ENCODE measurements around the gene GREM2. TPM values are rescaled to one million over a fixed set of nuclear protein-coding genes. Genes with fewer than 3 reads are reported as not detected.

The GREM2 gene
- total and polyA plus RNA-seq, 10 of the 15 experiments (the other 5 are each of a cell fraction or from before 2014, with no cell fraction given): not detected

DNA sequence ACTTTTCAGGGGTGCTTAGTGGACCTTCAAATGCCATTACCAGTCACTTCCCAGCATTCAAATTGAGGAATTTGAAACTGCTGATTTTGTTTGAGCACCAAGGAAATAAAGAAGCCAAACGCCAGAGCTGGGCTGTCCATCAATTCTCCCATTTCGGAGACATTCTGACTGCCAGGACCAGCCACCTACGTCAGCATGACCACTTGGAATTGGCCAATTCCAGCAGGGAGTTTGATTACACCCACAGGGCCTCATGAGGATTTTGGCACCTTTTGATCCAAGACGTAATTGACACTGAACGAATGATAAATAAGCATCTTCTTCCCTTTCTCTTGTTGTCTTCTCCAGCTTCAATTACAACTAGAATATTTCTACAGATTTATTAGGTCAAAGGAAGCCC is 40.2 kb downstream of the GREM2 start:
- no TSS peak for BruUV-seq (replicated peaks)
- in situ Hi-C loops (cut with MboI) (no loop called here), intact Hi-C loops (cut with micrococcal nuclease; ENCODE audit: unreplicated experiment) (no loop called here)
- WGBS (ENCODE audit: insufficient coverage, insufficient replicate concordance, low lambda C conversion rate, missing lambda C conversion rate): 55% methylated on average over 5 of the region's 5 CpGs
- ChIA-PET CTCF (interaction anchor here (1.3 kb wide), 1 partner anchor 10 kb away, joined by 4 read pairs; no protein-coding TSS in a partner anchor), SMC1A (ENCODE audit: uncharacterized antibody, unreplicated experiment) (interaction anchor here (0.7 kb wide), 1 partner anchor 117 kb away, joined by 3 read pairs; no protein-coding TSS in a partner anchor), RAD21 (ENCODE audit: unreplicated experiment) (no interaction called here), POLR2A (interaction anchor here (1.4 kb wide), 1 partner anchor 107 kb away, joined by 3 read pairs; no protein-coding TSS in a partner anchor)
- ATAC-seq: no peak
- Histone ChIP-seq H3K27ac (ENCODE audit: control insufficient read depth, insufficient read depth) (no peak overlapping the region), H3K4me3 (no peak overlapping the region), H2AFZ (ENCODE audit: control insufficient read depth, low read depth, low read length) (no peak overlapping the region), H3K4me1 (ENCODE audit: control insufficient read depth, insufficient read depth, low read length) (no peaks in the 10 kb centered on the region), H3K36me3 (ENCODE audit: control insufficient read depth in 2 of 2, insufficient read depth in 2 of 2, low read length in 1 of 2) (no peaks in the 10 kb centered on the region), H3K79me2 (ENCODE audit: control insufficient read depth, insufficient read depth, low read length) (no peaks in the 10 kb centered on the region), H3K27me3 (replicated peaks in 1 of 2; ENCODE audit: control insufficient read depth in 2 of 2, insufficient read depth in 2 of 2, low read length in 1 of 2) (no peaks in the 10 kb centered on the region), H3K9ac (ENCODE audit: control insufficient read depth, insufficient read depth, low read length) (no peak overlapping the region), H3K9me3 (replicated peaks; ENCODE audit: control insufficient read depth, insufficient read depth, low read length) (no peaks in the 10 kb centered on the region), H3K4me2 (ENCODE audit: control insufficient read depth, insufficient read depth) (no peak overlapping the region), H4K20me1 (ENCODE audit: control insufficient read depth, insufficient read depth) (no peaks in the 10 kb centered on the region)
- DNase-seq (ENCODE audit: low read depth, low spot score): no peak
- FAIRE-seq: no peak
- TF ChIP-seq SMARCA5 (IDR thresholded peaks at IDR 0.05) (no peak), ZNF592 (IDR thresholded peaks at IDR 0.05) (no peak), SMAD1 (IDR thresholded peaks at IDR 0.05; ENCODE audit: low read depth, partially characterized antibody) (no peak), YY1 (IDR thresholded peaks at IDR 0.05; ENCODE audit: low read depth, low read length) (no peak), PKNOX1 (IDR thresholded peaks at IDR 0.05) (no peak), SP1 (IDR thresholded peaks at IDR 0.05; ENCODE audit: low read depth, low read length) (no peak)
- TF ChIP-seq, protein P1, sequence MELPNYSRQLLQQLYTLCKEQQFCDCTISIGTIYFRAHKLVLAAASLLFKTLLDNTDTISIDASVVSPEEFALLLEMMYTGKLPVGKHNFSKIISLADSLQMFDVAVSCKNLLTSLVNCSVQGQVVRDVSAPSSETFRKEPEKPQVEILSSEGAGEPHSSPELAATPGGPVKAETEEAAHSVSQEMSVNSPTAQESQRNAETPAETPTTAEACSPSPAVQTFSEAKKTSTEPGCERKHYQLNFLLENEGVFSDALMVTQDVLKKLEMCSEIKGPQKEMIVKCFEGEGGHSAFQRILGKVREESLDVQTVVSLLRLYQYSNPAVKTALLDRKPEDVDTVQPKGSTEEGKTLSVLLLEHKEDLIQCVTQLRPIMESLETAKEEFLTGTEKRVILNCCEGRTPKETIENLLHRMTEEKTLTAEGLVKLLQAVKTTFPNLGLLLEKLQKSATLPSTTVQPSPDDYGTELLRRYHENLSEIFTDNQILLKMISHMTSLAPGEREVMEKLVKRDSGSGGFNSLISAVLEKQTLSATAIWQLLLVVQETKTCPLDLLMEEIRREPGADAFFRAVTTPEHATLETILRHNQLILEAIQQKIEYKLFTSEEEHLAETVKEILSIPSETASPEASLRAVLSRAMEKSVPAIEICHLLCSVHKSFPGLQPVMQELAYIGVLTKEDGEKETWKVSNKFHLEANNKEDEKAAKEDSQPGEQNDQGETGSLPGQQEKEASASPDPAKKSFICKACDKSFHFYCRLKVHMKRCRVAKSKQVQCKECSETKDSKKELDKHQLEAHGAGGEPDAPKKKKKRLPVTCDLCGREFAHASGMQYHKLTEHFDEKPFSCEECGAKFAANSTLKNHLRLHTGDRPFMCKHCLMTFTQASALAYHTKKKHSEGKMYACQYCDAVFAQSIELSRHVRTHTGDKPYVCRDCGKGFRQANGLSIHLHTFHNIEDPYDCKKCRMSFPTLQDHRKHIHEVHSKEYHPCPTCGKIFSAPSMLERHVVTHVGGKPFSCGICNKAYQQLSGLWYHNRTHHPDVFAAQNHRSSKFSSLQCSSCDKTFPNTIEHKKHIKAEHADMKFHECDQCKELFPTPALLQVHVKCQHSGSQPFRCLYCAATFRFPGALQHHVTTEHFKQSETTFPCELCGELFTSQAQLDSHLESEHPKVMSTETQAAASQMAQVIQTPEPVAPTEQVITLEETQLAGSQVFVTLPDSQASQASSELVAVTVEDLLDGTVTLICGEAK (IDR thresholded peaks at IDR 0.05; ENCODE audit: borderline replicate concordance): no peak

Data from GM12878 (cell line).